GM21737 (cell line): ENCODE results near the gene TAGAP.
A peak's percentile ranks its signal among the peaks of the same experiment; 100 is the strongest.
"Not testable (repeated sequence)": the region's sequence is repeated elsewhere in the genome, so short reads cannot be mapped to it uniquely, and the experiment has no call there.

Experiments used
- ATAC-seq: cut with Tn5 transposase; IDR thresholded peaks from one replicate; pipeline ENCODE4 v1.9.1; 2021; ENCODE audit warnings: mild to moderate bottlenecking, moderate library complexity; ENCODE audit not compliant: unreplicated experiment

Gene TAGAP

GRCh38 chr6:159045801-159046200, 1.0 kb upstream of the TAGAP start:
- ATAC-seq = no peak

GRCh38 chr6:159043947-159044346, 844 bp downstream of the TAGAP start:
- ATAC-seq = no peak

- no peak for ATAC-seq
Measured at GRCh38 chr6:159043251-159043650, 1.5 kb downstream of the TAGAP start.

- ATAC-seq = no peak
Measured at GRCh38 chr6:159042826-159043181, 2.0 kb downstream of the TAGAP start.

- peak; percentile 35 for ATAC-seq
Measured at GRCh38 chr6:159042003-159042825, 2.6 kb downstream of the TAGAP start.

- ATAC-seq = no peak
Measured at GRCh38 chr6:159041181-159041580, 3.6 kb downstream of the TAGAP start.

GRCh38 chr6:159039885-159040258, 4.9 kb downstream of the TAGAP start:
- no peak for ATAC-seq

GRCh38 chr6:159038914-159039884, 5.6 kb downstream of the TAGAP start:
- peak; percentile 70 for ATAC-seq

- ATAC-seq = not testable (repeated sequence)
Measured at GRCh38 chr6:159038318-159038717, 6.5 kb downstream of the TAGAP start.

- ATAC-seq = no peak
Measured at GRCh38 chr6:159037756-159038290, 7.0 kb downstream of the TAGAP start.

GRCh38 chr6:159036673-159037072, 8.1 kb downstream of the TAGAP start:
- no peak for ATAC-seq

- no peak for ATAC-seq
Measured at GRCh38 chr6:159035891-159036290, 8.9 kb downstream of the TAGAP start.

GRCh38 chr6:159033160-159034049, 11.4 kb downstream of the TAGAP start:
- no peak for ATAC-seq

- no peak for ATAC-seq
Measured at GRCh38 chr6:159031846-159032245, 12.9 kb downstream of the TAGAP start.

- no peak for ATAC-seq
Measured at GRCh38 chr6:159030168-159030567, 14.6 kb downstream of the TAGAP start.

- not testable (repeated sequence) for ATAC-seq
Measured at GRCh38 chr6:159025224-159025623, 19.6 kb downstream of the TAGAP start.

- no peak for ATAC-seq
Measured at GRCh38 chr6:159023893-159024292, 20.9 kb downstream of the TAGAP start.

GRCh38 chr6:159020011-159020410, 24.8 kb downstream of the TAGAP start:
- ATAC-seq = no peak

GRCh38 chr6:159017757-159018559, 26.8 kb downstream of the TAGAP start:
- no peak for ATAC-seq

GRCh38 chr6:159014406-159014805, 30.4 kb downstream of the TAGAP start:
- ATAC-seq = no peak
